Measurements from ENCODE around the gene SMIM8.

The SMIM8 gene

DNA sequence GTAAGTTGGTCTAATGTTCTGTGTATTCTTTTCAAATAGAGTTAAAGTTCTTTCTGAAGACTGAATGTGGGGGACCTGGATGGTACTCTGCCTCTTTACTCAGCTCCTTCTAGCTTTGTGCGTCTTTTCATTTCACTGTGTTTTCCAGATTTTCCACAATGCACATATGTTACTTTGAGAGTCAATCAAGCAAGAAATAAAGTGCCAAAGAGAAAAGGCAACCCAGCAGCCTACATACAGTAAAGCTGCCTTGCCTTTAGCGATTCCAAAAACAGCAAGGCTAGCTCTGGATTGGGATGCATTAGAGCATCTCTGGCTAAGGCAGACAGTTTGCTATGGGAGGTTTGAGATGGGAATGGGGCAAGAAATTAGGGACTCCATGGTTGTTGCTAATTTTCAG, 27.5 kb downstream of the SMIM8 start:
- H3K4me1 ChIP-seq (ENCODE audit: control insufficient read depth in 5 of 5, insufficient read depth in 5 of 5, low read length in 5 of 5) = no peaks in the 10 kb centered on the region
- H3K27ac ChIP-seq (ENCODE audit: low read depth, low read length) = no peak overlapping the region
- H3K36me3 ChIP-seq (ENCODE audit: control insufficient read depth in 5 of 5, insufficient read depth in 5 of 5, low read length in 5 of 5) = peaks cover 0 to 3% (median 0%) of the 10 kb centered on the region in 5 donors
- H3K9ac ChIP-seq (ENCODE audit: low read length in 5 of 5) = no peak overlapping the region
- H3K9me3 ChIP-seq (ENCODE audit: control insufficient read depth in 5 of 5, low read length in 5 of 5) = no peaks in the 10 kb centered on the region
- H3K27me3 ChIP-seq (ENCODE audit: control insufficient read depth in 5 of 5, insufficient read depth in 4 of 5, low read length in 5 of 5) = no peaks in the 10 kb centered on the region
- no peak overlapping the region for H3K4me3 ChIP-seq (ENCODE audit: low read depth in 1 of 5, low read length in 5 of 5)

DNA sequence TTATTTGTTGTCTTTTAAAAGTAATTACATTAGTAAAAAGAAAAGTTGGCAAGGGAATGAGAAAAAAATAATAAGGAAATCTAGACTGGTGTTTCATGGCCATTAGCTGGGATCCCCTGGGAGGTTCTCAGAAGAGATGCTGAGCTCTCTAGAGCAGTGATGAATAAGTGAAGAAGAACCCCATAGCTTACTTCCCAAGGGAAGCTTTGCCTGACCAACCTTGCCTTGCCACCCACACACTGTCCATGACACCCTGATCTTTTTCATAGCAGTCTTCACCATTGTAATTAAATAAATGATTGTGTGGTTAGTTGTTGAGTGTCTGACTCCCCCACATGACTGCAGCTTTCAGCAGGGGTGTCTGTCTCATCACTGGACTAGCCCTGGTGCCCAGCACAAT, 28.1 kb downstream of the SMIM8 start:
- Histone ChIP-seq H3K9me3 (ENCODE audit: control insufficient read depth in 5 of 5, low read length in 5 of 5) (no peaks in the 10 kb centered on the region), H3K27me3 (ENCODE audit: control insufficient read depth in 5 of 5, insufficient read depth in 4 of 5, low read length in 5 of 5) (no peaks in the 10 kb centered on the region), H3K9ac (ENCODE audit: low read length in 5 of 5) (no peak overlapping the region), H3K27ac (ENCODE audit: low read depth, low read length) (no peak overlapping the region), H3K4me1 (ENCODE audit: control insufficient read depth in 5 of 5, insufficient read depth in 5 of 5, low read length in 5 of 5) (no peaks in the 10 kb centered on the region), H3K36me3 (ENCODE audit: control insufficient read depth in 5 of 5, insufficient read depth in 5 of 5, low read length in 5 of 5) (no peaks in the 10 kb centered on the region), H3K4me3 (ENCODE audit: low read depth in 1 of 5, low read length in 5 of 5) (no peak overlapping the region)

DNA sequence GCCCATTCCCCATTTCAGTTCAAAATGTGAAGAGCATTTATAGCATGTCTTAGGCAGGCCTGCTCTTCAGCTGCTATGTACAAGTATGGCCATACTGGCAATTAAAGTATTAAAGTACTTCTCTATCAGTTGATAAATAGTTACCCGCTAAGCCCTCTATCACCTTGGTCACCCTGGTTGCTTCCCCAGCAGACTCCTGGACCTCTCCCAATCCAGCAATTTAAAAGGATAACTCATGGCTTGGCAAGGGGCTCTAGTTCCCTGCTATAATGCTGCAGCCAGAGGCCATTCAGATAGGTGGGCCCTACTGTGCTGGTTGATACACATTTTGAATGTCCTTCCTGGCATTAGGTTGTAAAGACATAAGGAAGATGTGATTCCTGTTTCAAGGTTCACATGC, 29.2 kb downstream of the SMIM8 start:
- no peaks in the 10 kb centered on the region for H3K4me1 ChIP-seq (ENCODE audit: control insufficient read depth in 5 of 5, insufficient read depth in 5 of 5, low read length in 5 of 5)
- no peak overlapping the region for H3K9ac ChIP-seq (ENCODE audit: low read length in 5 of 5)
- no peaks in the 10 kb centered on the region for H3K27me3 ChIP-seq (ENCODE audit: control insufficient read depth in 5 of 5, insufficient read depth in 4 of 5, low read length in 5 of 5)
- no peak overlapping the region for H3K27ac ChIP-seq (ENCODE audit: low read depth, low read length)
- no peaks in the 10 kb centered on the region for H3K9me3 ChIP-seq (ENCODE audit: control insufficient read depth in 5 of 5, low read length in 5 of 5)
- H3K36me3 ChIP-seq (ENCODE audit: control insufficient read depth in 5 of 5, insufficient read depth in 5 of 5, low read length in 5 of 5) = no peaks in the 10 kb centered on the region
- no peak overlapping the region for H3K4me3 ChIP-seq (ENCODE audit: low read depth in 1 of 5, low read length in 5 of 5)

DNA sequence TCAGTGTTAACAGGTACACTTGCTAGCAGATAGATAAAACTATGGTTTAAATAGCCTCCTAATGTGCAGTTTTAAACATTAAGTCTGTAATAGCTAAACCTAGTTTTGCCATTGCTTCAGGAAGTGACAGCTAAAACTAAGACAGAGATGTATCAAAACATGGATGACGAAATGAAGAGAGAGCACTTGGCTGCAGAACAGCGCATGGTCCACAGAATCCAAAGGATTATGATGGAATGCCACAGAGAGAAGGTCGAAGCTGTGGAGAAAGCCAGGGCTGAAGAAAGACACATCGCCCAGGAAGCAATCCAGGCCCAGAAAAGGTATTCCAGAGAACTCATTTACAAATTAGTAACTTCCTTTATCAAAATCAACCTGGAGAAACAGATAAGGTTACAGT, 33.8 kb downstream of the SMIM8 start:
- Histone ChIP-seq H3K9ac (ENCODE audit: low read length in 5 of 5) (no peak overlapping the region), H3K27me3 (ENCODE audit: control insufficient read depth in 5 of 5, insufficient read depth in 4 of 5, low read length in 5 of 5) (no peaks in the 10 kb centered on the region), H3K36me3 (ENCODE audit: control insufficient read depth in 5 of 5, insufficient read depth in 5 of 5, low read length in 5 of 5) (peaks cover 0 to 2% (median 0%) of the 10 kb centered on the region in 5 donors), H3K9me3 (ENCODE audit: control insufficient read depth in 5 of 5, low read length in 5 of 5) (no peaks in the 10 kb centered on the region), H3K27ac (ENCODE audit: low read depth, low read length) (no peak overlapping the region), H3K4me1 (ENCODE audit: control insufficient read depth in 5 of 5, insufficient read depth in 5 of 5, low read length in 5 of 5) (no peaks in the 10 kb centered on the region), H3K4me3 (ENCODE audit: low read depth in 1 of 5, low read length in 5 of 5) (no peak overlapping the region)

DNA sequence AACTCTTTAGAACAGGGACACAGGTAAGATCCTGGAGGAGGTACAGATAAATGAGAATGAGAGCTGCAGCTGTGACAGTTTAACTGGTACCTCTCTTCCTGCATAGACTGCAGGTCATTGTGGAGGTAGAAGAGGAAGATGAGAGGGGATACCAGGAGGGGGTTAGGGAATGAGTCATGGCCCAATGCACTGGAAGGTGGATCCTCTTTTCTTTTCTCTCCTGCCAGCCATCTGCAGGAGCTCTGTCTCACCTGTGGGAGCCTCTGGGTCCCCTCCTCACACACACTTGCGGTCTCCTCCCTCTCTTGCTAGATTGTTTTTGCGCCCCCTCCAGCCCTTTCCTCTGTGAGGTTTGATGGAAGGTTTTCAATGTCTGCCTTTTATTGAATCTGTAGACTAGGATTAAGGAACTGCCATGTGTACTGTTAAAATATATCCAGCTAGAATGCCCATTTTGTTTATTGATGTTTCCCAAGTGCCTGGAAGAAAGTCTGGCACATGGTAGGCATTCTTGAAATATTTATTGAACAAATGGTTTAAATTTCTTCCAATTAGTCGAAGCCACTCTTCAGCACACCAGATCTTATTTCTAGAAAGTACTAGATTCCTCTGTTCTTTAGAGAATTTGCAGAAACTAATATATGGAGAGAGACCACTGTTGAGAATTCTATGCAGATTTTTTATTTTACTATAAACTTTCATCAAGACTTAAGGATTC, 35.2 kb downstream of the SMIM8 start:
- Histone ChIP-seq H3K4me1 (ENCODE audit: control insufficient read depth in 5 of 5, insufficient read depth in 5 of 5, low read length in 5 of 5) (no peaks in the 10 kb centered on the region), H3K9me3 (ENCODE audit: control insufficient read depth in 5 of 5, low read length in 5 of 5) (no peaks in the 10 kb centered on the region), H3K27me3 (ENCODE audit: control insufficient read depth in 5 of 5, insufficient read depth in 4 of 5, low read length in 5 of 5) (no peaks in the 10 kb centered on the region), H3K27ac (ENCODE audit: low read depth, low read length) (no peak overlapping the region), H3K4me3 (ENCODE audit: low read depth in 1 of 5, low read length in 5 of 5) (no peak overlapping the region), H3K9ac (ENCODE audit: low read length in 5 of 5) (no peak overlapping the region), H3K36me3 (ENCODE audit: control insufficient read depth in 5 of 5, insufficient read depth in 5 of 5, low read length in 5 of 5) (peaks cover 0 to 2% (median 0%) of the 10 kb centered on the region in 5 donors)

DNA sequence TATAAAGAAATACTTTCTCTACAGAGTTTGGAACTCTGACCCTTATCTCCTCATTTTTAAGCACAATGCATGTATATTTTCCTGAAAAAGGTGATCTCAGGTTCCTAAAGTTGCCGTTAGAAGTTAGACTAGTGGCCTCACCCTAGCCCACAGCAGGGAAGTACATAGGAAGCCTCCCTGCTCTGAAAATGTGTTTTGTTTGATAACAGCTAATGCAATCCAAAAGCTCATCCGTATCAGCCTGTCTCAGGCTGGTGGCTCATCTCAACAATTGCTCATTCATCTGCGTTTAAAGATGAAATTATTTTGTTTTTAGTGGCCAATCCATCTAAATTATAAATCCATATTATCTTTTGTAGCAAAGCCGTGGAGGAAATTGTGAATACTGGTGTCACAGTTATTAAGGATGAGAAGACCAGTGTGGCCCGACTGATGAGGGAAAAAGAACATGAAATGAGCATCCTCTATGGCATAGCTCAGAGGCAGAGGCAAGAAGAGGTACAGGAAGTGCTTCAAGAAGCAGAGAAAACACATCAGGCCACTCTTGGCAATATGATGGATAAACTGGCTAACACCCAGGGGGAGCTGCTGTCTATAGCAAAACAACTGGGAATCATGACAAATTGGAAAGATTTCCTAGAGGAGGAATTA, 42.3 kb downstream of the SMIM8 start:
- no peaks in the 10 kb centered on the region for H3K4me1 ChIP-seq (ENCODE audit: control insufficient read depth in 5 of 5, insufficient read depth in 5 of 5, low read length in 5 of 5)
- H3K9me3 ChIP-seq (ENCODE audit: control insufficient read depth in 5 of 5, low read length in 5 of 5) = no peaks in the 10 kb centered on the region

DNA sequence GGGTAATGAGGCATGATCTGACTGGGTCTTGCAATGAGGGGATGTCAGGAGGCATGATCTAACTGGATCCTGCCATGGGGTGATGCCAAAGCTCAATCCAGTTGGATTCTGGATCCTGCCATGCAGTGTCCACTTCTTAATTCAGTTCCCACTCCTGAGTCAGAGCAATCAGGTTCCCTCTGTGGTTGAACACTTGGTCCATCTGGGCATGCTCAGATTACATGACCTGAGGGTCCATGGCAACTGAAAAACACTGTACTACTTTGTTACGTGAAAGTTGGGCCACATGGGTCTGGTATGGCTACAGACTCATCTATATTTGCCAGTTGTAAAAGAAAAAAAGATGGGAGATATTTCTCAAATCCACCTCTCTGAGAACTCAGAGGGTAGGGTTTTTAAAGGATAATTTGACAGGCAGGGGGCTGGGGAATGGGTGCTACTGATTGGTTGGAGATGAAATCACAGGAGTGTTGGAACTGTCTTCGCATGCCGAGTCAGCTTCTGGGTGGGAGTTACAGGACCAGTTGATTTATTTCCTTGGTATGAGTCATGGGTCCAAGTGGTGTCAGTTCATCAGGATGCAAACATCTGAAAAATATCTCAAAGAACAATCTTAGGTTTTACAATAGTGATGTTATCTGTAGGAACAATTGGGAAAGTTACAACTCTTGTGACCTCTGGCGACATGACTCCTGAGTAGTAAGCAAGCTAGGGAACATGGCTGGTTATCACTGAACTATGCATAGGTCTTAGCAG, 43.9 kb downstream of the SMIM8 start:
- Histone ChIP-seq H3K27ac (ENCODE audit: low read depth, low read length) (no peak overlapping the region), H3K9ac (ENCODE audit: low read length in 5 of 5) (no peak overlapping the region), H3K4me3 (ENCODE audit: low read depth in 1 of 5, low read length in 5 of 5) (no peak overlapping the region), H3K9me3 (ENCODE audit: control insufficient read depth in 5 of 5, low read length in 5 of 5) (no peaks in the 10 kb centered on the region), H3K27me3 (ENCODE audit: control insufficient read depth in 5 of 5, insufficient read depth in 4 of 5, low read length in 5 of 5) (no peaks in the 10 kb centered on the region), H3K36me3 (ENCODE audit: control insufficient read depth in 5 of 5, insufficient read depth in 5 of 5, low read length in 5 of 5) (no peaks in the 10 kb centered on the region), H3K4me1 (ENCODE audit: control insufficient read depth in 5 of 5, insufficient read depth in 5 of 5, low read length in 5 of 5) (no peaks in the 10 kb centered on the region)

More for the DNA sequence above, 42.3 kb downstream of the SMIM8 start:
- no peak overlapping the region for H3K27ac ChIP-seq (ENCODE audit: low read depth, low read length)
- H3K36me3 ChIP-seq (ENCODE audit: control insufficient read depth in 5 of 5, insufficient read depth in 5 of 5, low read length in 5 of 5) = no peaks in the 10 kb centered on the region
- no peak overlapping the region for H3K4me3 ChIP-seq (ENCODE audit: low read depth in 1 of 5, low read length in 5 of 5)
- no peaks in the 10 kb centered on the region for H3K27me3 ChIP-seq (ENCODE audit: control insufficient read depth in 5 of 5, insufficient read depth in 4 of 5, low read length in 5 of 5)
- no peak overlapping the region for H3K9ac ChIP-seq (ENCODE audit: low read length in 5 of 5)

DNA sequence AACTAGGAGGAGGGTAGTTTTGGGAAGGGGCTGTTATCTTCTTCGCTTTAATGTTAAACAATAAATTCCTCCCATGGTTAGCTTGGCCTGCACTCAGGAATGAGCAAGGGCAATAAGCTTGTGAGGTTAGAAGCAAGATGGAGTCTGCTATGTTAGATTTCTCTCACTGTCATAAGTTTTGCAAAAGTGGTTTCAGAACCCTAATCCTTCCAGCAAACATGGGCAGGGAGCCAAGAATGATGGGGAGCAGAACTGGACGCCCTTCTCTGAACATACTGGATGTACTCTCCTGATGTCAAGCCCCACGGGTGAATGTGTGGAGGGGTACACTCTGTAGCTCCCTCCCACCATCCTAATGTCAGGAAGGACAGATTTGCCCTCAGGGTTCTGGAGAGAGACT, 44.5 kb downstream of the SMIM8 start:
- H3K27me3 ChIP-seq (ENCODE audit: control insufficient read depth in 5 of 5, insufficient read depth in 4 of 5, low read length in 5 of 5) = no peaks in the 10 kb centered on the region
- no peaks in the 10 kb centered on the region for H3K9me3 ChIP-seq (ENCODE audit: control insufficient read depth in 5 of 5, low read length in 5 of 5)
- H3K4me1 ChIP-seq (ENCODE audit: control insufficient read depth in 5 of 5, insufficient read depth in 5 of 5, low read length in 5 of 5) = no peaks in the 10 kb centered on the region
- H3K9ac ChIP-seq (ENCODE audit: low read length in 5 of 5) = no peak overlapping the region
- H3K4me3 ChIP-seq (ENCODE audit: low read depth in 1 of 5, low read length in 5 of 5) = no peak overlapping the region
- H3K36me3 ChIP-seq (ENCODE audit: control insufficient read depth in 5 of 5, insufficient read depth in 5 of 5, low read length in 5 of 5) = no peaks in the 10 kb centered on the region
- no peak overlapping the region for H3K27ac ChIP-seq (ENCODE audit: low read depth, low read length)

DNA sequence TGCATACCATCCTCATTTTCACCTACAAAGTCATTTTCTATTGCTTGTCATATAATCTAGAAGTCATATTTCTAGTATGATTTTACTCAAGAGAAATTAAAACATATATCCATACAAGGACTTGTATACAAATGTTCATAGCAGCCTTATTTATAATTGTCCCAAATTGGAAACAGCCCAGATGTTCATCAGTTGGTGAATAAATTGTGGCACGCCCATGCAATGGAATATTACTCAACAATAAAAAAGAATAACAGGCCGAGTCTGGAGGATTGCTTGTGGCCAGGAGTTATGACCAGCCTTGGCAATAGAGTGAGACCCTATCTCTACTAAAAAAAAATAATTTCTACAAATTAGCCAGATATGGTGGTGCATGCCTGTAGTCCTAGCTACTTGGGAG, 51.0 kb downstream of the SMIM8 start:
- Histone ChIP-seq H3K9ac (ENCODE audit: low read length in 5 of 5) (no peak overlapping the region), H3K4me3 (ENCODE audit: low read depth in 1 of 5, low read length in 5 of 5) (no peak overlapping the region), H3K27ac (ENCODE audit: low read depth, low read length) (no peak overlapping the region)

DNA sequence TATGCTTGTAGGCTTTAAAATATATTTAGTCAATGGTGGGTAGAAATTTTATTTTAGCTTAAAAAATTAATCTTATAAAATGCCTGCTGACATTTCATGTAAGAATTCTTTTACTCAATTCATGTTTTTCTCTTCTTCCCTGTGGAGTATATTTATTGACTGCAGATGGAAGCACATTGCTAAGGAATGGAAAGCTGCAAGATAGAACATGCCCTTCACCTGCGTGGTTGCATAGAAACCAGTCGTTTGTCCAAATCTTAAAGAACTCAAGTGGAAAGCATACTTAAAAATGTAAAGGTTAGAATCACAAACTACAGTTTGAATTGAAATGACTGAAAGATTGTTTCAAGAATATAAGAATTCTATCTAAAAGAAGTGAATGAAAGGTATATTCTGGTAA, 52.9 kb downstream of the SMIM8 start:
- Histone ChIP-seq H3K4me3 (ENCODE audit: low read depth in 1 of 5, low read length in 5 of 5) (no peak overlapping the region), H3K27me3 (ENCODE audit: control insufficient read depth in 5 of 5, insufficient read depth in 4 of 5, low read length in 5 of 5) (no peaks in the 10 kb centered on the region), H3K27ac (ENCODE audit: low read depth, low read length) (no peak overlapping the region), H3K9me3 (ENCODE audit: control insufficient read depth in 5 of 5, low read length in 5 of 5) (peaks cover 0 to 2% (median 0%) of the 10 kb centered on the region in 5 donors), H3K9ac (ENCODE audit: low read length in 5 of 5) (no peak overlapping the region), H3K4me1 (ENCODE audit: control insufficient read depth in 5 of 5, insufficient read depth in 5 of 5, low read length in 5 of 5) (peaks cover 0 to 12% (median 6%) of the 10 kb centered on the region in 5 donors), H3K36me3 (ENCODE audit: control insufficient read depth in 5 of 5, insufficient read depth in 5 of 5, low read length in 5 of 5) (no peaks in the 10 kb centered on the region)

More for the DNA sequence above, 51.0 kb downstream of the SMIM8 start:
- no peaks in the 10 kb centered on the region for H3K36me3 ChIP-seq (ENCODE audit: control insufficient read depth in 5 of 5, insufficient read depth in 5 of 5, low read length in 5 of 5)
- H3K27me3 ChIP-seq (ENCODE audit: control insufficient read depth in 5 of 5, insufficient read depth in 4 of 5, low read length in 5 of 5) = no peaks in the 10 kb centered on the region
- peaks cover 0 to 2% (median 0%) of the 10 kb centered on the region in 5 donors for H3K9me3 ChIP-seq (ENCODE audit: control insufficient read depth in 5 of 5, low read length in 5 of 5)
- H3K4me1 ChIP-seq (ENCODE audit: control insufficient read depth in 5 of 5, insufficient read depth in 5 of 5, low read length in 5 of 5) = peaks cover 0 to 3% (median 0%) of the 10 kb centered on the region in 5 donors
